GM21526 (cell line): ENCODE data around the gene TRIM61.
"Not testable (repeated sequence)": the region's sequence is repeated elsewhere in the genome, so short reads cannot be mapped to it uniquely, and the experiment has no call there.

Experiments used
- ATAC-seq: cut with Tn5 transposase; IDR thresholded peaks from one replicate; pipeline ENCODE4 v1.9.1; 2021; ENCODE audit warnings: moderate library complexity; ENCODE audit not compliant: unreplicated experiment, low FRiP score

The TRIM61 gene

DNA sequence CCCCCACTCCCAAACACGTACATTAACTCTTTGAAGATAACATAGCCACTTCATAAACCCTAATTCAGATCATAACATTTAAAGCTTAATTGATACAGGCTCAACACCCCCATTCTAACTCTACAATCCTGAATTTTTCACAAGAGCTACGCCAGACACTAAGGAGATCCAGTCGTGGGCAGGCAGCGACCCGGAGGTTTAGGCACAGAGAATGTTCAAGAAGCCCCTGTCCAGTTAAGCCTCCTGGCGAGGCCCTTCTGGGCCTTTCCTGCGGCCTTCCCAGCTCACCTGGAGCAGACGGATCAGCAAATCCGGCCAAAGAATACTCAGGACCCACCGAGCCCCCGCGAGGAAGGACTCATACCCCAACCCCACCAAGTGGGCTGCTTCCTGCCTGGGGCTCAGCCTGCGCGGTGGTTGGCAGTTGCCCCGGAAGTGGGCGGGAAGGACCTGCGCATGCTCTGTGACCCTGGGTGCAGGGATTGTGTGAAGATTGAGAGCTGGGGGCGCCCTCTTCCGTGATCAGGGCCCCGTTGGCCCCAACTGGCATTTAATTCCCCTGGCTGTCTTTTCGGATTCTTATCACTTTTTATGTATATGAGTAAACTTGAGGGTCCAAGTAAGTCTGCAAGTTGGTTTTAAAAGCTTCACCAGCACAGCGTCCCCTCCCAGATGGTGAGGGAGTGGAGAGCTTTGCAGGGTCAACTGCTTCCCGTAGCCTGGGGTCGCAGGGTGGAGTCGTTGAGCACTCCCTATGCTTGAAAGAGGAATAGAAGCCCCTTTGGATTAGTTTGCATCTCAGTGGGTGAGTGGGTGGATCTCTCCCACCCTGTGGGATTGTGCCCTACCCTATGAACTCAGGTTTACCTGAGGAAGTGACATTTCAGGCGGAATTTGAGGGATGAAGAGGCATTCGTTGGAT is at the start of gene TRIM61:
Gene TRIM61 (minus strand): TSS at position 415 of the 922 bp plus-strand sequence. CDS start 7,655 bp downstream, outside the sequence.
- peak; percentile 100 for ATAC-seq

DNA sequence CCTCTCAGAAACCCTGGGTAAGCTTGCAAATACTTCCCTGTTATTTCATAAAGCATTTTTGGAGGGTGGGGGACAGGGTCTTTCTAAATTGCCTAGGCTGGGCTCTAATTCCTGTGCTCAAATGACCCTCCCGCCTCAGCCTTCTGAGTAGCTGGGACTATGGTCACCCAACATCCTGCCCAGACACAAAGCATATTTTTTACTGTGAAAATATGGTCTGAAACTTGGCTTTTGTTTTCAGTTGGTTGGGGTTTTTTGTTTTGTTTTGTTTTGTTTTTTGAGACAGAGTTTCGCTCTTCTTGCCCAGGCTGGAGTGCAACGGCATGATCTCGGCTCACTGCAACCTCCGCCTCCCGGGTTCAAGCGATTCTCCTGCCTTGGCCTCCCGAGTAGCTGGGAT is 48.3 kb upstream of the TRIM61 start:
- ATAC-seq: not testable (repeated sequence)

DNA sequence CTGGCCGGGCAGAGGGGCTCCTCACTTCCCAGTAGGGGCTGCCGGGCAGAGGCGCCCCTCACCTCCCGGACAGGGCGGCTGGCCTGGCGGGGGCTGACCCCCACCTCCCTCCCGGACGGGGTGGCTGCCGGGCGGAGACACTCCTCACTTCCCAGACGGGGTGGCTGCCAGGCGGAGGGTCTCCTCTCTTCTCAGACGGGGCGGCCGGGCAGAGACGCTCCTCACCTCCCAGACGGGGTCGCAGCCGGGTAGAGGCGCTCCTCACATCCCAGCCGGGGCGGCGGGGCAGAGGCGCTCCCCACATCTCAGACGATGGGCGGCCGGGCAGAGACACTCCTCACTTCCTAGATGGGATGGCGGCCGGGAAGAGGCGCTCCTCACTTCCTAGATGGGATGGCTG is 42.5 kb upstream of the TRIM61 start:
- not testable (repeated sequence) for ATAC-seq

DNA sequence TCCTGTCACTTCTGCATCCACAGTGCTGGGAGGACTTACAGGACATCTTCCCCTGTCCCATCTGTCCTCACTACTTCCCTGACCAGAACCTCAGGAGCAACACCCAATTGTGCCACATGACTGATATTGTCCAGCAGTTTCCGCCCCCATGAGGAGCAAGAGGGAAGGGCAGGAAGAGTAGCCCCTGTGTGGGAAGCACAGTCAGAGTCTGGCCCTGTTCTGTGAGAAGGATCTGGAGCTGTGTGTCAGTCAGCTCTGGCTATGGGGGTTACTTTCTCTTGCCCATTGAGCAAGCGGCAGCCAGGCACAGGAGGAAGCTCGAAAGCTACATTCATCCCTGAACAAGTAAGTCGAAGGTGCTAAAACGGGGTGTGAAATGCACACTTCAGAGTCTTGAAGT is 39.5 kb upstream of the TRIM61 start:
- ATAC-seq: no peak

DNA sequence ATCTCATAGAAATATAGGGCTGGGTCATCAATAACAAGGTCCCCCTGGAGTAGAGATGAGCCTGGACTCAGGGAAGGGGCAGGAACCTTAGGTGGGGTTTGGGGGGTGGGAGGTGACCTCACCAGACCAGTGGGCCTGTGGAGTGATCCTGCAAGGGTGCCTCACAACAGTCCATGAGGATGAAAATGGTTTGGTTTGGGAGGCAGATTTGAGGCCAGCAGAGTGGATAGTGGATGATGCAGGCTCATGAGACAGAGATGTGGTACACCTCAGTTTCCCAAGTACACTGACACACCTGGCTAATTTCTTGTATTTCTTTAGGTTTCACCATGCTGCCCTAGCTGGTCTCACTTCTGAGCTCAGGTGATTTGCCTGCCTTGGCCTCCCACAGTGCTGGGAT is 36.2 kb upstream of the TRIM61 start:
- ATAC-seq: no peak

DNA sequence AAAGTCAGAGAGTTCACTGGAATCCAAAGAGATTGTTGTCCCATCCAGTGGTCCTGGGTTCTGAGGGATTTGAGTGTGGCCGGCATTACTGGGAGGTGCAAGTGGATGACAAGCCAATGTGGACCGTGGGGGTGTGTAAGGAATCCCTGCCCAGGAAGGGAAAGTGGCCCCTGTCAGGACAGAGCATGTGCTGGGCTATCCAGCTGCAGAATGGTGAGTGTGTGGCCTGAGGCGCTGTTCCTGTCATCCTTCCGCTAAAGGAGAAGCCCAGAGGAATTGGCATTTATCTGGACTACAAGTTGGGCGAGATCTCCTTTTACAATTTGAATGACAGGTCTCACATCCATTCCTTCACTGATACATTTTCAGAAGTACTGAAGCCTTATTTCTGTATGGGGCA is 33.9 kb upstream of the TRIM61 start:
- ATAC-seq: no peak

DNA sequence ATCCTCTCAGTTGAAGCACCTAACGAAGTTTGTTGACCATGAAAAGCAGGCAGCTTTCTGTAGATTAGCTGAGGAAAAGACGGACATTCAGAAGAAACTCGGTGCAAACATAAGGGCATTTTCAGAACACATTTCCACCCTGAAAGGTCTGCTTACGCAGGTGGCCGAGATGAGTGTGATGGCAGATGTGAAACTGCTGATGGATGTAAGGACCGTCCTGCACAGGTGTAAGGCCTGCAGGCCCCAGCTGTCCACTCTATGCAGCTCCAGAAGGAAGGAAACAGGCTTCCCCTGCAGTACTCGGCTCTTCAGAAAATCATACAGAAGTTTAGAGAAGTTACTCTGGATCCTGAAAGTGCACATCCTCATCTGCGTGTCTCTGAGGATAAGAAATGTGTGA is 33.5 kb upstream of the TRIM61 start:
- ATAC-seq: no peak

DNA sequence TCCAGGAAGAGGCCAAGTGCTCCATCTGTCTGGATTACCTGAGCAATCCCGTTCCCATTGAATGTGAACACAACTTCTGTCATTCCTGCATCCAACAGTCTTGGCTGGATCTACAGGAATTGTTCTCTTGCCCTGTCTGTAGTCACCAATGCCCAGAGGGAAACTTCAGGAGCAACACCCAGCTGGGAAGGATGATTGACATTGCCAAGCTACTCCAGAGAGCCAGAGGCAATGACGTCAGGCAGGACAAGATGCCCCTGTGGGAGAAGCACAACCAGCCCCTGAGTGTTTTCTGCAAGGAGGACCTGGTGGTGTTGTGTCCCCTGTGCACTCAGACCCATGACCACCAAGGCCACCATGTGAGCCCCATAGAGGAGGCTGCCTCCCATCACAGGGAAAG is 33.0 kb upstream of the TRIM61 start:
- ATAC-seq: no peak

DNA sequence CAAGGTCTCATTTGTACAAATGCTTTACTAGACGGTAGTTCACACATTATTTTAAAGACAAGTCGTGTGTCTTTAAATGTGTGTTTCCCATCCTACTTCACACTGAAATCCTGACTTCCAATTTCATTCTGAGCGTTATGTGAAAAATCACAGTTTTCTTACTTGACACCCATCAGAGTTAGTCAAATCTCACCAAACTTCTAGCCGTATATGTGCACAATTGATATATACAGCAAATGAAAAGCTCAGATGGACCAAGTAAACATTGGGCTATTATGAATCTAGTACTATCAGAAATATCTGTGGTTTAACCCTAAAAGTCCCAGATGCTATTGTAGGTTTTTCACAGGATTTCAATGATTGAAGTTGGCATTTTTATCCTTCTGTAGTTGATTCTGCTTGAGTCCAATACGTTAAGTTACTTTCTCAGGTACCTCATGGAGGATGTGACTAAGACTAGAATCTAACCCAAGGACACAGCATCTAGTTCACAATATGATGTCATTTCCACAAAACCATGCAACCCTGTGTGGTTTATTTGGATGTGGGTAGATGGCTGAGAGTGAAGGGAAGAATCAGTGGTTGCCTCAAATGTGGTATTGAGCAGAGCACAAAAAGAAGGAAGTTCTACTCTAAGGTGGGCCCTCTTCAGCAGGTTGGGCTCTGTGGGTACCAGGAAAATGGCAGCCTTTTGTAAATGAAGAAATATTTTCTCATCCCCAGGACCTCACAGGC is 32.2 kb upstream of the TRIM61 start:
- no peak for ATAC-seq

DNA sequence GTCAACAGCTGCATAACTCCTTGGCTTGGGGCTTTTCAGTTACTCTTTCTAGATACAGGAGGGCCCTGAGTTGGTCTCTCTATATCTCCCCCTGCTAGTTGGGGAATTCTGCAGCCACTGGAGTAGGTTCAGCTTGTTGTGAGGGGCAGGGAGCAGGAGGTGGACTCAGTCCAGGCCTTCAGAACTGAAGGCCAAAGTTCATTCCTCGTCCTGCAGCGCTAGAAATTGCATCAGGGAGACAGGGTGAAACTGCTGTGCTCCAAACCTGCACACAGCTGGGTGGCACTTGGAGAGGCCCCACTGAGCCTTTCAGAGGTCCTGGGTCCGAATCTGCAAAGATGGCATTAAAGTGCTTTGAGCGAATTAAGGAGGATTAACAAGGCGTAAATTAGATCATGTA is 29.4 kb upstream of the TRIM61 start:
- ATAC-seq: no peak

DNA sequence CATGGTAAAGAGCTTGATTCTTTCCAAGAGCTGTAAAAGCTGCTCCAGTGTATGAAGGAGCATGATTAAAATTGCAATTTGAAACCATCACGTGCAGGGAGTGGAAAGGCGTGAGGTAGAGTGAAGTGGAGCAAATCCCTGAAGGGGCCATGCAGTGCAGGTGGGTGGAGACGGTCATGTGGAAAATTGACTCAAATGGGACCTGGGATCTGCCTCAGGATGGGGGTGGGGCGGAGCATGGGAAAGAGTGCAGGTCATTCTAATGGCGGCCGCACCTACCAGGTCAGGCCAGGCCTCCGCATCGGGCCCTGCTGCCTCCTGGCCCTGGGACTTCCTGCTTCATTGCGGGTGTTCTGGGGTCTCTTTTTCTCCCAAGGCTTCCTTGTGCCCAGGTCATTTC is 29.0 kb upstream of the TRIM61 start:
- ATAC-seq: no peak

DNA sequence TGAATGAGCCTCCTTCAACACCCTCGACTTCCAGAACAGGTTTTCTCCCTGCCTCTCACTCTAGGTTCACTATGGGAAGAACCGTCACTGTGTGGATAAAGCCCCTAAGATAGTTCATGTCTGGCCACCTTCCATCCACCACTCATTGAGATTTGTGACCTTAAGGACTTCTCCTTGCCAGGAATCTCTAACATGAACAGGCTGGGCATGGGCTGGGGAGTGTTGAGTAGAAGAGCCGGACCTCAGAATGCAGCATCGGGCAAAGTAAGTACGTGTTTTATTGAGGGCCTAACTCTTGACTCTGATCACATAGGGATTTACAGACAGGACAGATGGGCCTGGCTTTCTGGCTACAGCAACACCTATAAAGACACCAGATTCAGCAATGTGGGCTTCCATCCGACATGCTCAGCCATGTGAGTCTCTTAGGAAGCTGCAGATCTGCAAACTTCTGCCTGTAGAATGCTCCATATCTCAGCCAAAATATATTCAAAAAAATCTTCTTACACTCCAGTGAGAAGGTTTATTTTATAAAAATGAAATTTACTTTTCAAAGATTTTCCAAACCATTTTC is 28.0 kb upstream of the TRIM61 start:
- no peak for ATAC-seq

DNA sequence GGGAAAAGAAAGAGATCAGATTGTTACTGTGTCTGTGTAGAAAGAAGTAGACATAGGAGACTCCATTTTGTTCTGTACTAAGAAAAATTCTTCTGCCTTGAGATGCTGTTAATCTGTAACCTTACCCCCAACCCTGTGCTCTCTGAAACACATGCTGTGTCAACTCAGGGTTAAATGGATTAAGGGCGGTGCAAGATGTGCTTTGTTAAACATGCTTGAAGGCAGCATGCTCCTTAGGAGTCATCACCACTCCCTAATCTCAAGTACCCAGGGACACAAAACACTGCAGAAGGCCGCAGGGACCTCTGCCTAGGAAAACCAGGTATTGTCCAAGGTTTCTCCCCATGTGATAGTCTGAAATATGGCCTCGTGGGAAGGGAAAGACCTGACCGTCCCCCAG is 24.5 kb upstream of the TRIM61 start:
- not testable (repeated sequence) for ATAC-seq

DNA sequence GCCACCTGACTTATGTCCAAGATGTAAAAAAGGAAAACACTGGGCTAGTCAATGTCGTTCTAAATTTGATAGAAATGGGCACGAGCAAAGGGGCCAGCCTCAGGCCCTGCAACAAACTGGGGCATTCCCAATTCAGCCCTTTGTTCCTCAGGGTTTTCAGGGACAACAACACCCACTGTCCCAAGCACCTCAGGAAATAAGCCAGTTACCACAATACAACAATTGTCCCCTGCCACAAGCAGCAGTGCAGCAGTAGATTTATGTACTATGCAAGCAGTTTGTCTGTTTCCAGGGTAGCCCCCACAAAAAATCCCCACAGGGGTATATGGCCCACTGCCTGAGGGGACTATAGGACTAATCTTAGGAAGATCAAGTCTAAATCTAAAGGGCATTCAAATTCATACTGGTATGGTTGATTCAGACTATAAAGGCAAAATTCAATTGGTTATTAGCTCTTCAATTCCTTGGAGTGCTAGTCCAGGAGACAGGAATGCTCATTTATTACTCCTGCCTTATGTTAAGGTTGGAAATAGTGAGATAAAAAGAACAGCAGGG is 21.1 kb upstream of the TRIM61 start:
- ATAC-seq: not testable (repeated sequence)

DNA sequence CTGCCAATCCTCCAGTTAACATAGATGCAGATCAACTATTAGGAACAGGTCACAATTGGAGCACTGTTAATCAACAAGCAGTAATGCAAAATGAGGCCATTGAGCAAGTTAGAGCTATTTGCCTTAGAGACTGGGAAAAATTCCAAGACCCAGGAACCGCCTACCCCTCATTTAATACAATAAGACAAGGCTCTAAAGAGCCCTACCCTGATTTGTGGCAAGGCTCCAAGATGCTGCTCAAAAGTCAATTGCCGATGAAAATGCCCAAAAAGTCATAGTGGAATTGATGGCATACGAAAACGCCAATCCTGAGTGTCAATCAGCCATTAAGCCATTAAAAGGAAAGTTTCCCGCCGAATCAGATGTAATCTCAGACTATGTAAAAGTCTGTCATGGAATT is 20.5 kb upstream of the TRIM61 start:
- no peak for ATAC-seq

DNA sequence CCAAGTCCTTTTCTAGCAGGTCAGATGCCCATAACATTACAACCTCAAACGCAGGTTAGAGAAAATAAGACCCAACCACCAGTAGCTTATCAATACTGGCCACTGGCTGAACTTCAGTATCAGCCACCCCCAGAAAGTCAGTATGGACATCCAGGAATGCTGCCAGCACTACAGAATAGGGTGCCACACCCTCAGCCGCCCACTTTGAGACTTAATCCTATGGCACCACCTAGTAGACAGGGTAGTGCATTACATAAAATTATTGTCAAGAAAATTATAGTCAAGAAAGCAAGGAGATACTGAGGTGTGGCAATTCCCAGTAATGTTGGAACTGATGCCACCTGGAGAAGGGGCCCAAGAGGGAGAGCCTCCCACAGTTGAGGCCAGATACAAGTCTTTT is 19.9 kb upstream of the TRIM61 start:
- ATAC-seq: no peak

DNA sequence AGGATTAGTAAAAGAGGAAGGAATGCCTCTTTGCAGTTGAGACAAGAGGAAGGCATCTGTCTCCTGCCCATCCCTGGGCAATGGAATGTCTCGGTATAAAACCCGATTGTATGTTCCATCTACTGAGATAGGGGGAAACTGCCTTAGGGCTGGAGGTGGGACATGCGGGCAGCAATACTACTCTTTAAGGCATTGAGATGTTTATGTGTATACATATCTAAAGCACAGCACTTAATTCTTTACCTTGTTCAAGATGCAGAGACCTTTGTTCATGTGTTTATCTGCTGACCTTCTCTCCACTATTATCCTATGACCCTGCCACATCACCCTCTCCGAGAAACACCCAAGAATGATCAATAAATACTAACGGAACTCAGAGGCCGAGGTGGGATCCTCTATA is 18.7 kb upstream of the TRIM61 start:
- ATAC-seq: not testable (repeated sequence)

DNA sequence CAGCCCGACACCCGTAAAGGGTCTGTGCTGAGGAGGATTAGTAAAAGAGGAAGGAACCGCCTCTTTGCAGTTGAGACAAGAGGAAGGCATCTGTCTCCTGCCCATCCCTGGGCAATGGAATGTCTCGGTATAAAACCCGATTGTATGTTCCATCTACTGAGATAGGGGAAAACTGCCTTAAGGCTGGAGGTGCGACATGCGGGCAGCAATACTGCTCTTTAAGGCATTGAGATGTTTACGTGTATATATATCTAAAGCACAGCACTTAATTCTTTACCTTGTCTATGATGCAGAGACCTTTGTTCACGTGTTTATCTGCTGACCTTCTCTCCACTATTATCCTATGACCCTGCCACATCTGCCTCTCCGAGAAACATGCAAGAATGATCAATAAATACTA is 13.3 kb upstream of the TRIM61 start:
- not testable (repeated sequence) for ATAC-seq

DNA sequence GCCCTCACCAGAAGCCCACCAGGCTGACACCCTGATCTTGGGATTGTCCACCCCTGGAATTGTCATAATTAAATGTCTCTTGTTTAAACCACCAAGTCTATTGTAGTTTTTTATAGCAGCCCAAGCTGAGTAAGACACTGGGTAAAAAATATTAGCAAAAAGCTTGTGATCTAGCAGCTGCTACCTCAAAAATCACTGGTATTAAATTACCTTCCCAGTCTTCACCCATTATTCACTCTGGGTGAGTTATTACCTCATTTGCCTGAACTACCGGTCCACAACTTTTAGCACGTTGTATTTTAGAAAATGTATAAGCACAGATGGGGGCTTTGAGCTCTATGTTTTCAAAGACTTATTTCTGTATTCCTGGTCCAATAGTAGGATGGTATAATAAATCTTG is 12.0 kb upstream of the TRIM61 start:
- no peak for ATAC-seq

DNA sequence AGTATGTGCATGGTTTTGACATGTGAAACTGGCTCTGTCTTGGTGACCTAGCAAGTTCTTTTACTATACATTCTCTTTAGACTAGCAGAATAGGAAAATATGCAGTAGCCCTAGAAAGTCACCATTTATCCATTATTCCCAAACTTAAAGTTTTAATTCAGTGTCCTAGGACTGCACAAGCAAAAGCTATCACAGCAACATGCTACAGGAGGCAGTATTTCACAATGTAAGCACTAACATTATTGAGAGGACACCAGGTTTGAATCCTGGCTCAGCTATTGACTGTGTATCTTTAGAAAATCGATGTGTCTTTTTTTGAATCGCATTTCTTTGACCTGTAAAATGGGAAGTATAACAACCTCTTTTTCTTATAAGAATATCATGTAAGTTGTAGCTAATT is 5.5 kb downstream of the TRIM61 start:
- not testable (repeated sequence) for ATAC-seq

DNA sequence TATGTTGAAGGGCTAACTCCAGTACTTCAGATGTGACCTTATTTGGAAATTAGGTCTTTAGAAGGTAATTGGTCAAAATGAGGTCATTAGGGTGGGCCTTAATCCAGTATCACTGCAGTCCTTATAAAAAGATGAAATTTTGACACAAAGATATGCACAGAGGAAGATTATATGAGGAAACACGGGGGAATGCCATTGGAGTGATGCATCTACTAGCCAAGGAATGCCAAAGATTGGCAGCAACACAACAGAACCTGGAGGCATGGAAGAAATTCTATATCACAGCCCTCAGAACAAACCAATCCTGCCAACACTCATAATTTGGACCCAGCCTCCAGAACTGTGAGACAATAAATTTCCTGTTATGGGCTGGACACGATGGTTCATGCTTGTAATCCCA is 17.6 kb downstream of the TRIM61 start:
- ATAC-seq: no peak
